GM18517 (cell line): Measurements from ENCODE around the gene FGF21.
A peak's percentile ranks its signal among the peaks of the same experiment; 100 is the strongest.
"Not testable (repeated sequence)": the region's sequence is repeated elsewhere in the genome, so short reads cannot be mapped to it uniquely, and the experiment has no call there.

Experiments used
- ATAC-seq: cut with Tn5 transposase; IDR thresholded peaks from one replicate; pipeline ENCODE4 v1.9.1; 2021; ENCODE audit warnings: mild to moderate bottlenecking, moderate library complexity; ENCODE audit not compliant: unreplicated experiment

Gene FGF21

DNA sequence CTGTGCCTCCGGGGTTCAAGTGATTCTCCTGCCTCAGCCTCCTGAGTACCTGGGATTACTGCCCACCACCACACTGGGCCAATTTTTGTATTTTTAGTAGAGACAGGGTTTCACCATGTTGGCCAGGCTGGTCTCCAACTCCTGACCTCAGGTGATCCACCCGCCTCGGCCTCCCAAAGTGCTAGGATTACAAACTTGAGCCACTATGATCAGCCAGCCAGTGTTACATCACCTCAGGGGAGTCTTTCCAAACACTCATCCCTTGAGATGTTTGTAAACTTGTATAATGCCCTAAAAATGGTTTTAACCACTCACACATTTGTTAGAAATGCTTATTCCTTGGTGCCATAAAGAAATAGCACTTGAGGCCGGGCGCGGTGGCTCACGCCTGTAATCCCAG, 31.1 kb downstream of the FGF21 start:
- ATAC-seq, result not testable (repeated sequence)

DNA sequence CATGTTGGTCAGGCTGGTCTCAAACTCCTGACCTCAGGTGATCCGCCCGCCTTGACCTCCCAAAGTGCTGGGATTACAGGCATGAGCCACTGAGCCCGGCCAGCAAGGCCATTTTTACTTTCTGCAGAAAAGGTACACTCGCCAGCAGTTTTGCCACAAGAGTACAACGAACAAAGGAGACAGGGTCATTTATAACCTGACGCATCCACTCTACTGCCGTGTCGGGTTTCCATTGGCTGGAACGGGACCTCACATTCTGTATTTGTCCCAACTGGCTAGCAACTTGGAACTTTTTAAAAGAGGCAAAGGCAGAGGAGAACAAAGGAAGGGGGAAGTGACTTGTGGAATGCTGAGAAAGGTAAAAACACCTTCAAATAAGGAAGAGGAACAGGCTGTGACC, 32.0 kb downstream of the FGF21 start:
- ATAC-seq, result not testable (repeated sequence)

DNA sequence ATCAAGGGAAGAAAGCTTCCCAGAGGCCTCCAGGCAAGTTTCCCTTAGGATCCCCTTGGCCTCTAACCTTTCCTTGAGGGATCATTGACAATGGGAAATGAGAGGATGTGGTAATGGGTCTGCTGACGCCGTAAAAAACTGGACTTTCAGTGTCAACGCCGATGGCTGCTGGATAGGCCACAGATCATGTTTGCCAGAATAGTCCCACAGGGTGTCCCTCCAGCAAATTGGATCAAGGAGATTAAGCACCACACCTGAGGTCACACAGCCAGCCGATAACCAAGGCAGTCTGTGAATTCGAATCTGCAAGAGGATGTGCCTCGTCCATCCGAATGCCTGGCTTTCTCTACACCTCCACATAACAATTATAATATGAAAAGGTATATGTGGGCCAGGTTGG, 37.9 kb downstream of the FGF21 start:
- no peak for ATAC-seq

DNA sequence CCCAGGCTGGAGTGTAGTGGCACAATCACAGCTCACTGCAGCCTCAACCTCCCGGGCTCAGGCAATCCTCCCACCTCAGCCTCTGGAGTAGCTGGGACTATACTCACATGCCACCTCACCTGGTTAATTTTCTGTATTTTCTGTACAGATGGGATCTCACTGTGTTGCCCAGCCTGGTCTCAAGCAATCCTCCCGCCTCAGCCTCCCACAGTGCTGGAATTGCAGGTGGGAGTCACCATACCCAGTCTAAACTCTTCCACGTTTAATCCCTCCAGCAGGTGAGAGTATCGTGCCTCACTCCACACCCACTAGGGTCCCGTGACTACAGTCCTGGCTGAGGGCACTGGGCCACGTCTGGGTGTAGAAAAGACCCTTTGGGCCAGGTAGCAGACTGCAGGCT, 39.0 kb downstream of the FGF21 start:
- no peak for ATAC-seq

DNA sequence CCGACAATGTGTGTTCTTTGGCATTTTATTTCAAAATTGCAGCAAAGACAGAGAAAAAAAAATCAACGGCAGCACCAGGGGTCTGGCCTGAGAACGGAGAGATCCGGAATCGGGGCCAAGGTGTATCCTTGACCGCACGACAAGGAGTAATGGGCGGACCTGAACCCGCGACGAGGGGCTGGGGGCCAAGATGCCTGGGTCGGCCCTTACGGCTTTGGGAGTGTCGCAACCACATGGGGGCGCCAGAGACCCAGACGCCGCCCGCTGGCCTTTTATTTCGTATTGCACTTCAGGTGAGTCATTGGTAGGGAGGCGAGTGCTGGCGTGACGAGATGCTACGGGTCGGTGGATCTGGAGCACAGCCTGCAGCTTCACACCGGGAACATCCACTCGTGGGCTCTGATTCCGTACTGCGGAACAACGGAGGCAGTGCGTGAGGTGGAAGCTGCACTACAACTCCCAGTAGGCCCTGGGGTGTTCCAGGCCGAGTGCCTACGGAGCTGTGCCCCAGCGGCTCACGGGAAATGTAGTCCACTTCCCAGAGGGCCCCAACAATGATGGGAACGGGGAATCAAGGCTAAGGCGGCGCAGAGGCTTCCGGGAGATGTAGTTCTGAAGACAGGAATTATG, 39.8 kb downstream of the FGF21 start:
- ATAC-seq, result peak; percentile 75

DNA sequence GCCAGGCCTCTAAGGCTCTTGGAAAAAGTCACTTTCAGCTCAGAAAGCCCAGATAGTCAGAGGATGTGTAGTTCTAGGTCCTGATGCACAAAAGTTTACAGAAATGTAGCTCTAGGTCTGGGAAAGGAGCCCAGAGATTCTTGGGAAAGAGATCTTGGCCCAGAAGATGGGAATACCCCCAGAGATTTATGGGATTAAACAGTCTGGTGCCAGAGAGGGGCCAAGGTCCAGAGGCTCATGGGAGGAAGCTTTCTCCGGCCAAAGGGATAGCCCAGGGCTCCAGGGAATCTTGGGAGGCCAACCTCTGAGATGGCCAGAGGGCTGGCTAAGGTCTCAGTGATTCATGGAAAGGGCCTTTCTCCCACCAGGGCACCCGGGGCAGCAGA, 40.4 kb downstream of the FGF21 start:
- no peak for ATAC-seq

DNA sequence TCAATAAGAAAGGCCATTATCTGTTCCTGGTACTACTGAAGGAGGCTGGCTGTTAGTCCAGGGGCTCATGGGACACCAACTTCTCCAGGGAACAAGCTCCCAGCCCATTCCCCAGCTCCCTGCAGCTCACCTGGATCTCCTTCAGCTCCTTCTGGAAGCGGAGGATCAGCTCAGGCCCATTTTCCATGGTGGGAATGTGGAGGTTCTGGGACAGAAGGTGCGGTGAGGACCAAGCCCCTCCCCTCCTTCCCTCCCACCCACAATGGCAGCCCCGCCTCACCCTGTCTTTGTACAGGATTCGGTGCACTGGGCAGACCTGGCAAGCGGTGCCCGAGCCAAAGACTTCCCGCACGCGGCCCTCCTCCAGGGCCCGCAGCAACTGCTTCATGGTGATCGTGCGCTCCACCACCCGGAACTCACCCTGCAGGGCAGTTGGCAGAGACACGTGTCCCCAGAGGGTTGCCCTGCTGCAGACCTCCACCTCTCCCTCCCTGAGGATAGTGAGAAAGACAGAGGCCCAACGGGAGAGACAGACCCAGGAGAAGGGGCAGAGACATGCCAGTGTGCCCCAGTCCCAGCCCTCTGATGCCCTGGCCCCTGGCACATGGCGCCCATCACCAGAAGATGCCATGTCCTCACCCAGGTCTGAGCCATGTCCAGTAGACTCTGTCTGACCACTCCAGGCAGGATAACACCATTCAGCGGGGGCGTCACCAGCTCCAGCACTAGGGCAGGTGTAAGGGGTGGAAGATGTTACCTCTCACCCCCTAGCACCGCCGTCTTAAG, 41.2 kb downstream of the FGF21 start:
- ATAC-seq, result no peak

DNA sequence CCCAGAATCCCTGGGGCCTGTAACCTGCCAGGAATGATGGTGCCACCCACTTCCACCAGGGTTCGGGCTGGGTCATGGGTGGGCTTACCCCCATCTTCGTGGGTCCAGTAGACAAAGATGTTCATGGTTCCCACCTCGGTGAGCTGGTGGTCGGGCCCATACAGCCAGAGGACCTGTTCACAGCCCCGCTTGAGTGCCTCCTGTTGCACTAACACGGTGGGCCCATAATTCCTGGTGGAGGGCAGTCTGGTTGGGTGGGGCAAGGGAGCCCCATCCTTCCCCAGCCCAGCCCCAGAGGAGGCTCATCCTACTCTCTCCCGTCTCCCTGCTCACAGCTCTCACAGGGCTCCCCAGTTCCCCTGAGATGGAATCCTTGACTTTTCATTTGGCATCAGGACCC, 41.8 kb downstream of the FGF21 start:
- no peak for ATAC-seq

DNA sequence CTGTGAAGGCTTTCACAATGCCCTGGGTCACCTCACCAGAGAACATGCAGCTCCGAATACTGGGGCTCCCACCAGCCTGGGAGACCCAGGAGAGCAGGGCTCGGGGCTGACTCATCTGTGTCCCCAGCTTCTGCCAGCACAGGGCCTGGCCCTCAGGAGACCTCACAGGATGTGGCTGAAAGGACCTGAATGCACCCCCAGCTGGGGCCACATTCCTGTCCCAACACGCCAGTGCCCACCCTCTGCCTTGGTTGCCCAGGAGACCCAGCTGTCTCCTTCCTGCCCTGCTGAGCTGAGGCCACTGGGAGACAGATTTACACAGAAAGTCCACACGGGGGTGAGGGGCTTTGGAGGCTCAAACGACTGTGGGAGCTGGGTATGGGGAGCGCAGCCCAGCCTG, 43.6 kb downstream of the FGF21 start:
- ATAC-seq, result no peak

DNA sequence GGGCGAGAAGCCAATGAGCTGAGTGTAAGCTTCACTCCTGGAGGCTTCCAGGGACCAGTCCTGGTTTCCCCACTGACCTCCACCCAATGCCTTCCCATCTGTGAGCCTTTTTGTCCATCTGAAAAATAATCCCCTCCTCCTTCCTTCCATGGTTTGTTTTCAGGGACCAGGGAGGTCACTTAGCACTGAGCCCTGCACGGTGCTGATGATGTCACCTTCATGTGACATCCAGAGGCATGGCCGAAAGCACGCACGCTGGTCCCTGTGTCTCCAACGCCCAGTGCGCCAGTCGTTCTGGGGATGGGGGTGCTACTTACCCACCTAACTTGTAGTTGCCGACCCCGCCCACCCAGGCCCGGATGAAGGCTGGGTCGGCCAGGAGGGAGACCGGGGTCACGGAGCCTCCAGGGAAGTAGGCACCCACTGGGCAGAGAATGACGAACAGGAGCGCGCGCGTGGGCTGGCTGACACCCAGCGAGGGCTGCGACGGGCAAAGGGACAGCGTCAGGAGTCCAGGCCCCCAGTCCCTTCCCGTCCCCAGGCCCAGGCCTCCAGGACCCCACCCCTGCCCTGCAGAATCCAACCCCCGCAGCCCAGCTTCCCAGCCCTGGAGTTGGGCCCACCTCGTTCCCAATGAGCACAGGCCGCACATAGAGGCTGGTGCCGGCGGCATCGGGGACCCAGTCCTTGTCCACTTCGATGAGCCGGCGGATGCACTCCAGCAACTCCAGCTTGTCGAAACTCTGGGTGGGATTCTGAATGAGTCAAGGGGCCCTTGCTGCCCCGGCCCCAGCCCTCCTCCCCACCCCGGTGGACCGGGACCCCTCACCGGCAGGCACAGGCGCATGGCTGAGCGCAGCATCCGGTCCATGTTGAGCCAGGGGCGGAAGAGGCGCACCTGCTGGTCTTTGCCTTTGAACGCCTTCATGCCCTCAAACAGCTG, 44.3 kb downstream of the FGF21 start:
- ATAC-seq, result no peak

DNA sequence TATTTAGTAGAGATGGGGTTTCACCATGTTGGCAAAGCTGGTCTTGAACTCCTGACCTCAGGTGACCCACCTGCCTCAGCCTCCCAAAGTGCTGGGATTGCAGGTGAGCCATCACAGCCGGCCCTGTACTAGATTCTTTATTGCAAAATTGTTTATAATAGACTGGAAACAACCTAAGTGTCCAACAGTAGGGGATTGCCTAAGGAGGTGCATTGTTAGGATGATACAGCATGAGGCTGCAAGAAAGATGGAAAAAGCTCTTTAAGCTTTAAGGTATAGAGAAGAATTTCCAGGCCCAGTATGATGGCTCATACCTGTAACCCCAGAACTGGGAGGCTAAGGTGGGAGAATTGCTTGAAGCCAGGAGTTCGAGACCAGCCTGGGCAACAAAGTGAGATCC, 47.3 kb downstream of the FGF21 start:
- no peak for ATAC-seq

DNA sequence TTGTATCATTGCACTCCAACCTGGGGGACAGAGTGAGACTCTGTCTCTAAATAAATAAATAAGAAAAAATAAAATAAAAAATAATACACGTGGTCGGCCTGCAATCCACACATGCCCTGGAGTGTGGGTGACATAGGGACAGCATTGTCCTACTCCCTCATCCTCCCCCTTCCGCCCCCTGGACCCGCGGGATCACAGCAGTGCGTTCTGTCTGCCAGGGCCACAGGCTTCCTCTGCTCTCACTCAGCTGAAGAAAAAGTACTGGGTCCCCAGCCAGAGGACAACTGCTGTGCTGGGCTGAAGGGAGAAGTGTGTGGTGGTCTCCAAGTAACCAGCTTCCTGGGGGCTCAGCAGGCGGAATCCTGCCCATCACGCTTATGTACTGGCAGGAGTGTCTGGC, 49.2 kb downstream of the FGF21 start:
- ATAC-seq, result no peak

DNA sequence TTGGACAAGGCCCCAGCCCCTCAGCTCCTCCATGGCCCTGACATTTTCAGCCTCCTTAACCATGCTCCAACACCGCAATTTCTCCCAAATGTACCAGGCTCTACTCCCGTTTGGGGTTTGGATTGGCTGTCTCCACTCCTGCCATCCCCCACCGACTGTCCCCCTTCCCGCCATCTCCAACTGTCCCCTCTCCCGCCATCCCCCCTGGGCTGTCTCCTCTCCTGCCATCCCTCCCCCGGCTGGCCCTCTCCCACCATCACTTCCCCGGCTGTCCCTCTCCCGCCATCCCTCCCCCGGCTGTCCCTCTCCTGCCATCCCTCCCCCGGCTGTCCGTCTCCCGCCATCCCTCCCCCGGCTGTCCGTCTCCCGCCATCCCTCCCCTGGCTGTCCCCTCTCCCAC, 50.1 kb downstream of the FGF21 start:
- no peak for ATAC-seq

DNA sequence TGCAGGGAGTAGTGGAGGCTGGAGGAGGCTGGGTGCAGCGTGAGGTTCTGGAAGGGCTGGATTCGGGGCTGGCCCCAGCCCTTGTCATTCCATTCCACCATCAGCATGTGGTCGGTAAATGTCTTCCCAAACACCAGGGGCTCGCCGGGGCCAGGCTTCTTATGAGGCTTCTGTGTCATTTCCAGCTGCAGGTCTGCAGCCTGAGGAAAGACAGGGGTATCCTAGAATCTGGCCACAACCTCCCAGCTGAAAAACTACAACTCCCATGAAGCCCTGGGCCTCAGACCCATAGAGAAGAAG, 51.1 kb downstream of the FGF21 start:
- ATAC-seq, result no peak

DNA sequence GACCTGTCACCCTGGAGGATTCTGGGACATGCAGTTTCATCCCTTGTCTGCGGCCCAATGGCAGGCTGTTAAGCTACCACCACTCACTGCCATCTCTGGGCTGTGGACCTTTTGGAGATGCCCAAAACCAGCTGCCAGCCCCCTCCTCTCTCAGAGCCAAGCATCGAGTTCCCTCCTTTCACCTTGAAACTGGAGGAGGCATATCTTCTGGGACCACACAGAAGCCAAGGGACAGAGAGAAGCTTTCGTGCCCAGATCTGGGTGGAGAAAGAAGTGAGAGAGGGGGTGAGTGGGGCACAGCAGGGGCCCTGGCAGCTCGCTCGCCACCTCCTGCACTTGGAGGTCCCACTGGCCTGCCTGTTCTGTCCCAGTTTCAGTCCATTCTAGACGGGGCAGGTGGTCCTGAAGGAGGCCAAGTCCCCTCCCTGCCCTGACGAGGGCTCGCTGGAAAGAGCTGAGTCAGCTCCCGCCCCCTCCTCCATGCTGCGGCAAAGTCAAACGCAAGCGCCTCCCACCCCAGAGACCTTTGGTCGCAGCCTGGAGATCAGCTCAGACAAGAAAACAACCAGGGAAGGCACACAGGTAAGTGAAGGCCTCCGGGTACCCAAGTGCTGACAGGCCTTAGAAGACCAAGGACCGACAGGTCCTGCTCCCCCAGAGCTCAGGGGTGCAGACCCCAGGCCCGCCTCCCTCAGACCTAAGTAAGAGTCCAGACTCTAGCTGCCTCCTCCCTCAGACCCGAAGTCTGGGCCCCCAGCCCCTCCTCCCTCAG, 51.7 kb downstream of the FGF21 start:
- ATAC-seq, result no peak

DNA sequence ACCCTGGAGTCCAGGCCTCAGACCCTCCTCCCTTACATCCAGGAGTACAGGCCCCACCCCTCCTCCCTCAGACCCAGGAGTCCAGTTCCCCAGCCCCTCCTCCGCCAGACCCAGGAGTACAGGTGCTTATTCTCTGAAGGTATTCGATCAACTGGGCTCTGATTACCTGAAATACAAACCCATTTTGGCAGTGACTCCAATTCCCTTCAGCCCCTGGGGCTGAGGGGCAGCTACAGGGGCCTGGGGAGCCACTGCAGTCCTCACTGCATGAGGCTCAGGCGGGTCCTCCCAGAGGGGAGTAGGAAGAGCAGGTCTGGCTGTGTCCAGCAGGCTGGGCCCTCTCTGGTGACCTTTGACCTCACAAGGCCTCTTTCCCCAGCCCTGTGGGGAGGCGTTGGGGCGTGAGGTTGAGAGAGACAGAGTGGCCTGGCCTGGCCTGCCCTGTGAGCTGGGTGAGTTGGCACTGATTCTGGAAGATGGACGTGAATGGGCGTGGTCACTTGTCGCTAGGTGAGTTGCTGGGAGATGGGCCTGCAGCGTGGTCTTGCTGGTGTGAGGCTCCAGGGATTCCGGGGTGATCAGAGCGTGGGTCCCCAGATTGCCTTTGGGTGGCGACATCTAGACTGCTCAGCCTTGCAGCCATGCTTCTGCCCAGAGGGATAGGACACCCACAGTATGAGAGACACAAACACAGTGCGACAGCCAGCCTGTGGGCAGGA, 52.4 kb downstream of the FGF21 start:
- ATAC-seq, result no peak
